Thyroid gland (tissue), 4 donors: ENCODE data around the gene TSPY3.
"Not testable (repeated sequence)": the region's sequence is repeated elsewhere in the genome, so short reads cannot be mapped to it uniquely, and the experiment has no call there.

Source experiments
- POLR2A ChIP-seq, 2 donors: fragments of 450-650 bp; IDR thresholded peaks; one replicate each; pipeline ENCODE4 v1.6.1; 2017; ENCODE audit warnings: antibody characterized with exemption in 2 of 2, mild to moderate bottlenecking in 2 of 2, moderate library complexity in 1 of 2
- TF ChIP-seq, protein P1 (sequence below), 6 experiments: fragments of 200-600 bp in 3 of 6; fragments of 450-650 bp in 3 of 6; sonication (generic) in 3 of 6; IDR thresholded peaks; one replicate each; pipeline ENCODE4 v1.5.1; 2016 to 2019; ENCODE audit warnings: antibody characterized with exemption in 6 of 6, mild to moderate bottlenecking in 2 of 6, inconsistent platforms in 1 of 6, moderate library complexity in 1 of 6

DNA sequence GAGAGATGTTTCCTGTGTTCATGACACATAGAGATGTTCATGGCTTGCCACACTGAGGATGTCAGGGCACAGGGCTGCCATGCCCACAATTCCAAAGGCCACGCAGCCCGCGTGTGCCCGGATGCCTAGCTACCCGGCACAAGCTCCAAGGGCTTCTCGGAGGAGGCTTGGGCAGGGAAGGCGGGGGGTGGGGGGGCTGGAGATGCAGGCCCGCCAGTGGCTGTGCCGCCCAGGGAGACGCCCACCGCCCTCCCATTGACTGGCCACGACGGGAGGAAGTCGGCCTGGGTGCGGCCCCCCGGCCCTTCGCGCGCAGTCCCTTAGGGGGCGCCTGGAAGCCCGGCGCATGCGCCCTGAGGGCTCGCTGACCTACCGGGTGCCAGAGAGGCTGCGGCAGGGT is at the start of gene TSPY3:
- TF ChIP-seq POLR2A (IDR thresholded peaks at IDR 0.05), result not testable (repeated sequence)
- TF ChIP-seq, protein P1, sequence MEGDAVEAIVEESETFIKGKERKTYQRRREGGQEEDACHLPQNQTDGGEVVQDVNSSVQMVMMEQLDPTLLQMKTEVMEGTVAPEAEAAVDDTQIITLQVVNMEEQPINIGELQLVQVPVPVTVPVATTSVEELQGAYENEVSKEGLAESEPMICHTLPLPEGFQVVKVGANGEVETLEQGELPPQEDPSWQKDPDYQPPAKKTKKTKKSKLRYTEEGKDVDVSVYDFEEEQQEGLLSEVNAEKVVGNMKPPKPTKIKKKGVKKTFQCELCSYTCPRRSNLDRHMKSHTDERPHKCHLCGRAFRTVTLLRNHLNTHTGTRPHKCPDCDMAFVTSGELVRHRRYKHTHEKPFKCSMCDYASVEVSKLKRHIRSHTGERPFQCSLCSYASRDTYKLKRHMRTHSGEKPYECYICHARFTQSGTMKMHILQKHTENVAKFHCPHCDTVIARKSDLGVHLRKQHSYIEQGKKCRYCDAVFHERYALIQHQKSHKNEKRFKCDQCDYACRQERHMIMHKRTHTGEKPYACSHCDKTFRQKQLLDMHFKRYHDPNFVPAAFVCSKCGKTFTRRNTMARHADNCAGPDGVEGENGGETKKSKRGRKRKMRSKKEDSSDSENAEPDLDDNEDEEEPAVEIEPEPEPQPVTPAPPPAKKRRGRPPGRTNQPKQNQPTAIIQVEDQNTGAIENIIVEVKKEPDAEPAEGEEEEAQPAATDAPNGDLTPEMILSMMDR (IDR thresholded peaks at IDR 0.05), result not testable (repeated sequence)
